ENCODE data around the gene TDRD3.

GRCh38 chr13:60575142-60575541 lies 178.1 kb downstream of the TDRD3 start:
- TF ChIP-seq POLR2AphosphoS5 (IDR thresholded peaks at IDR 0.05; ENCODE audit: low read depth, low read length) (no peak), SPI1 (IDR thresholded peaks at IDR 0.05; ENCODE audit: low read depth, low read length) (no peak), TAF1 (IDR thresholded peaks at IDR 0.05; ENCODE audit: low read depth, low read length) (no peak), POLR2A (IDR thresholded peaks at IDR 0.05; ENCODE audit: low read depth, low read length) (no peak), POU2F2 (IDR thresholded peaks at IDR 0.05; ENCODE audit: low read depth, low read length) (no peak), PAX5 (IDR thresholded peaks at IDR 0.05; ENCODE audit: insufficient read depth, low read length, severe bottlenecking) (no peak)
